Muscle layer of duodenum (tissue), 2 donors: Measurements from ENCODE around the gene CLIP1.
A peak's percentile ranks its signal among the peaks of the same experiment; 100 is the strongest.

Source experiments
- H3K27ac ChIP-seq: one replicate; pipeline ENCODE4 v1.7.0; 2013; ENCODE audit warnings: mild to moderate bottlenecking, low read length
- H3K27me3 ChIP-seq: one replicate; pipeline ENCODE4 v1.7.0; 2013; ENCODE audit warnings: low read depth, mild to moderate bottlenecking, control low read depth, low read length
- H3K36me3 ChIP-seq, 2 donors: one replicate each; pipeline ENCODE4 v1.7.0; 2013; ENCODE audit warnings: low read length in 2 of 2, control low read depth in 1 of 2, mild to moderate bottlenecking in 1 of 2; ENCODE audit not compliant: insufficient read depth in 2 of 2, control insufficient read depth in 1 of 2
- H3K4me1 ChIP-seq, 2 donors: one replicate each; pipeline ENCODE4 v1.7.0; 2013; ENCODE audit warnings: low read length in 2 of 2, mild to moderate bottlenecking in 2 of 2, control low read depth in 1 of 2, moderate library complexity in 1 of 2; ENCODE audit not compliant: insufficient read depth in 2 of 2, control insufficient read depth in 1 of 2
- H3K4me3 ChIP-seq, 2 donors: one replicate each; pipeline ENCODE4 v1.7.0; 2013; ENCODE audit warnings: low read length in 2 of 2, low read depth in 1 of 2, mild to moderate bottlenecking in 1 of 2
- H3K9me3 ChIP-seq, 2 donors: one replicate each; pipeline ENCODE4 v1.7.0; 2013; ENCODE audit warnings: low read length in 2 of 2, control low read depth in 1 of 2, mild to moderate bottlenecking in 1 of 2; ENCODE audit not compliant: control insufficient read depth in 1 of 2
- donor health status: healthy.

CLIP1 gene

GRCh38 chr12:122230798-122231197, 191.7 kb downstream of the CLIP1 start:
- Histone ChIP-seq H3K9me3 (no peaks in the 10 kb centered on the region), H3K4me1 (peaks cover 4 to 8% of the 10 kb centered on the region in 2 donors), H3K4me3 (no peak overlapping the region), H3K27ac (no peak overlapping the region), H3K36me3 (peaks cover 43 to 55% of the 10 kb centered on the region in 2 donors), H3K27me3 (no peaks in the 10 kb centered on the region)

DNA sequence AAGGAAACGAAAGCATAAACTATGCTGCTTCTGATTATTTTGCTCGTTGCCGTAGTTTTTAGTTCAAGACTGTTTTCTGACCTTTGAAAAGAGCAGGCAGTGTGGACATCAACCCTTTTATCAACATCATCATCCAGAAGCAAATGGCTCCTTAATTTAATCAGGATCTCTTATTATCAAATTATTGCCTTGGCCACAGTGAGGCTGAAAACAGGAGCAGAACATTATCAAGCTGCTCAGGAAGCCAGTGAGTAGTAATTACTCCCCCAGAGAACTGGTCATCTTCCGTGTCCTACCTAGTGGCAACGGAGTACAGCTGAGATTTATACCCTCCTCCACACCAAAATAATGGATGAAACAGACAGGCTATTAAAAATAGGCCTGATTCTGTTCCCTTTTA, 194.4 kb downstream of the CLIP1 start:
- Histone ChIP-seq H3K9me3 (no peaks in the 10 kb centered on the region), H3K36me3 (peaks cover 32 to 44% of the 10 kb centered on the region in 2 donors), H3K27ac (no peak overlapping the region), H3K27me3 (no peaks in the 10 kb centered on the region), H3K4me1 (peaks cover 14 to 29% of the 10 kb centered on the region in 2 donors), H3K4me3 (no peak overlapping the region)

DNA sequence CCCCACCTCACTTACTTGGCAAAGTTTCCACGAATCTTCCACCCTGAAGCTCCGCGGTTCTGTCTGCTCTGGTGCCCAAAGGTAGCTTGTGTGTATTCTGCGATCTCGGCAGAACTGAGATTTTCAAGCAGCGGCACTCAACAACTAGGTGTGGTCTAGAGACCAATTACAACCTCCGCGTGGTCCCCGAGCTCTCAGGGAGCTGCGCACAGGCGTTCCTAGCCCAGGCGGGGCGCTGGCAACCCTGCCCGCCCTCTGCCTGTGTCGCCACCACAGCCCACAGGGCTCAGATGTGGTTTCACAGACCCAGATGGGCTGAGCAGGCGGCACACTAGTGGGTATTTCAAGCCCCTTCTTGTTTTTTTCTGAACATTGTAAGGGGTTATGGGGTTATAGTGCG, 195.1 kb downstream of the CLIP1 start:
- Histone ChIP-seq H3K36me3 (peaks cover 26 to 40% of the 10 kb centered on the region in 2 donors), H3K27me3 (no peaks in the 10 kb centered on the region), H3K9me3 (no peaks in the 10 kb centered on the region), H3K4me1 (peaks cover 14 to 29% of the 10 kb centered on the region in 2 donors), H3K4me3 (no peak overlapping the region), H3K27ac (no peak overlapping the region)

DNA sequence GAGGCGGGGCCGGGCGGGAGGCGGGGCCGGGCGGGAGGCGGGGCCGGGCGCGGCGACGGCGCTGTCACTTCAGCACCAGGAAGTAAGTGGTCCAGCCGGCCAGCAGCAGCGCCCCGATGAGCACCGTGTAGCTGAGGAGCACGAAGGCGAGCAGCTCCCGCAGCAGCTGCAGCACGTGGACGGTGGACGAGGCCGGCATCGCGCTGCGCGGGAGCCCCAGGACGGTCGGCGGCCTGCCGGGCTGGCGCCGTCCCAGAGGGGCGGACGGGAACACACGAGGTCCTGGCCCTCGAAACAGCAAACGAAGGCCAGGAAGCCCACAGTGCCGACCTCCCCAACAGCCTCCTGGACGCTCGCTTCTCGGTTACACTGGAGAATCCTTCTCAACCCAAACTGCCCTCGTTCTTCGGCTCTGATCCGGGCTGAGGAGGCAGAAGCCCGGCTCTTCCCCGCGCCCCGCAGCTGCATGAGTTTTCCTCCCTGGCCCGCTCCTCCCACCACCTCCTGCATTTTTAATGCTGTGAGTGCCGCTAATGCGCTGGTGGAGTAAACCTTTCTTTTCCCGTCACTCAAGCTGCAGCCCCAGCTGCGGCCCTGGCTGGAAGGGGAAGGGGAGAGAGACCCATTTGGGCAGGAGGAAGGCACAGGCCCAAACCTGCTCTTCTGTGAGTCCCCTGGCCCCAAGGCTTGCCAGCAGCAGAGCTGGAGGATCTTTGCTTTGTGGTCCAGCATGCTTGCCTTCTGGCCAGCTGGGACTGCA, 195.9 kb downstream of the CLIP1 start:
- Histone ChIP-seq H3K4me1 (peaks cover 14 to 29% of the 10 kb centered on the region in 2 donors), H3K4me3 (peak overlapping the region; percentile 16 to 65), H3K27ac (no peak overlapping the region), H3K9me3 (no peaks in the 10 kb centered on the region), H3K36me3 (peaks cover 20 to 42% of the 10 kb centered on the region in 2 donors), H3K27me3 (no peaks in the 10 kb centered on the region)

GRCh38 chr12:122225683-122226365, 196.6 kb downstream of the CLIP1 start, which contains the start of gene DIABLO:
DIABLO (minus strand) TSS chr12:122226052; CDS start chr12:122226014, 38 bp downstream.
- Histone ChIP-seq H3K27ac (peak within 1 kb of the TSS; percentile 87), H3K27me3 (no peaks in the 10 kb centered on the region), H3K9me3 (no peaks in the 10 kb centered on the region), H3K36me3 (peaks cover 20 to 41% of the 10 kb centered on the region in 2 donors), H3K4me1 (peaks cover 14 to 29% of the 10 kb centered on the region in 2 donors), H3K4me3 (peak within 1 kb of the TSS; percentile 84 to 92)
